Embryonic facial prominence (tissue), 1 donor: Measurements from ENCODE around the gene TPSB2.
"Not testable (repeated sequence)": the region's sequence is repeated elsewhere in the genome, so short reads cannot be mapped to it uniquely, and the experiment has no call there.

Experiments used
- DNase-seq: peaks from one replicate; pipeline ENCODE4 v3.0.0-alpha.2; 2016; ENCODE audit errors: extremely low spot score

The TPSB2 gene

GRCh38 chr16:1241081-1241480 lies 11.1 kb upstream of the TPSB2 start:
- not testable (repeated sequence) for DNase-seq

- not testable (repeated sequence) for DNase-seq
Measured at GRCh38 chr16:1240436-1240835, 10.5 kb upstream of the TPSB2 start, which contains the start of gene TPSAB1. TSS of gene TPSAB1 (plus strand) at chr16:1240705. CDS start at chr16:1240939, 234 bp downstream.

DNA sequence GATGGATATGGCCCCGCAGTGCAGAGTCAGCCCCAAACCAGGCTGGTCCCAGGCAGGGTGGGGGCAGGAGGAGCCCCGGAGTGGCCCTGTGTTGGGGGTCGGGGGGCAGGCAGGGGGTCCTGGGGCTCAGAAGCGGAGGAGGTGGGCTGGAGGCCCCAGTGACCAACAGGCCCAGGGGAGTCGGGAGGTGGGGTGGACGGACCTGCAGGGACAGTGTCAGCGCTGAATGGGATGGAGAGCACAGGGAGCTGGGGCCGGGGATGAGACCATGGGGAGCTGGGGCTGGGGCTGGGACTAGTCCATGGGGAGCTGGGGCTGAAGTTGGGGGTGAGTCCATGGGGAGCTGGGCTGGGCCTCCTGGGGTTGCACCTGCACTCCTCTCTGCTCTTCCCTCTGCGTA lies 9.6 kb upstream of the TPSB2 start:
- DNase-seq: not testable (repeated sequence)

- not testable (repeated sequence) for DNase-seq
Measured at GRCh38 chr16:1238909-1239308, 8.9 kb upstream of the TPSB2 start.

GRCh38 chr16:1237990-1238389 lies 8.0 kb upstream of the TPSB2 start:
- DNase-seq: no peak

DNA sequence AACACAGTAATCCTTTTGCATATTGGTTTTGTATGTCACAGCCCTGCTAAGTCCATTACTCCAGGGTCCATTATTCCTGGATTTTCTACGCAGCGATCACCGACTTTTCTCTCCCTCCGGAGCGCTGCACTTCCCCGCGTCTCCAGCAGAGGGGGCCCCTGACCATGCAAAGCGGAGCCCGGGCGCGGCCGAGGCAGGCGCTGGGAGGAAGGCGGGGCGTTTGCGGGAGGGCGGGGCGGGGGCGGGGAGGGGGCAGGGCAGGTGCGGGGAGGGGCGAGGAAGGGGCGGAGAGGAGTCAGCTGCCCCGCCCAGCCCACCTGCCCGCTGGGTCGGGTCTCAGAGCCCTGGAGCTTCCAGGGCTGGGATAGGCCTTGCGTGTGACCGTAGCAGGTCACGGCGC lies 6.7 kb upstream of the TPSB2 start:
- DNase-seq: not testable (repeated sequence)

DNA sequence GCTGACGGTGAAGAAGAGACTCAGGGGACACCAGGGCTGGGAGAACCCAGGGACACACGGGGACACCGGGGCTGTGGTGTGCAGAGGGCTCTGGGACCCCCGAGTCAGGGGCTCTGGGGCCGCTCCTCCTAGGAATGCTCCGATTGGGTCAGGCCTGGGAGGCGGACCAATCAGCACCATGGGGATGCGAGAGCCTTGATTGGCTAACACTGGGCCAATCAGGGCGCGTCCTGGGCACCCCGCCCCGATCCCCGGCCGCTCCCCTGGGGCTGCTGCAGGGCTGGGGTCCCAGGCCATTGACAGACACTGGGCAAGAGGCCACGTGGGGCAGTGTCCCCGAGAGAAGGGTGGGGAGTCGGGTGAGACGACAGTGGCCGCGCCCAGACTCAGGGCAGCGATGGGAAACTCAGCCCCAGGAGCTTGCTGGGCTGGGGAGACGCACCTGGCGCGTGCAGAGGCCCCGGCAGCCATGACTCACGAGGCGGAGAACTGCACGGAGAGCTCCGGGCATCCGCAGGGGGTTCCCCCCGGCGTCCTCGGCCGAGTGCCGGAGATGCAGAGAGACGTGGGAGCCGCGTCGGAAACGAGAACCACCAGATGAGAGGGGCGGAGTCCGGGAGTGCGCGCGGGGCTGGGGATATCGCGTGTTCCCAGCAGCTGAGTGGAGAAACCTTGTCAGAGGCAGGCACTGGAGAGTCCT lies 2.2 kb upstream of the TPSB2 start:
- not testable (repeated sequence) for DNase-seq

DNA sequence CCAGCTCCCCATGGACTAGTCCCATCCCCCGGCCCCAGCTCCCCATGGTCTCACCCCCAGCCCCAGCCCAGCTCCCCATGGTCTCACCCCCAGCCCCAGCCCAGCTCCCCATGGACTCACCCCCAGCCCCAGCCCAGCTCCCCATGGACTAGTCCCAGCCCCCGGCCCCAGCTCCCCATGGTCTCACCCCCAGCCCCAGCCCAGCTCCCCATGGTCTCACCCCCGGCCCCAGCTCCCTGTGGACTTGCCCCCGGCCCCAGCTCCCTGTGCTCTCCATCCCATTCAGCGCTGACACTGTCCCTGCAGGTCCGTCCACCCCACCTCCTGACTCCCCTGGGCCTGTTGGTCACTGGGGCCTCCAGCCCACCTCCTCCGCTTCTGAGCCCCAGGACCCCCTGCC lies 1.3 kb upstream of the TPSB2 start:
- DNase-seq: not testable (repeated sequence)

DNA sequence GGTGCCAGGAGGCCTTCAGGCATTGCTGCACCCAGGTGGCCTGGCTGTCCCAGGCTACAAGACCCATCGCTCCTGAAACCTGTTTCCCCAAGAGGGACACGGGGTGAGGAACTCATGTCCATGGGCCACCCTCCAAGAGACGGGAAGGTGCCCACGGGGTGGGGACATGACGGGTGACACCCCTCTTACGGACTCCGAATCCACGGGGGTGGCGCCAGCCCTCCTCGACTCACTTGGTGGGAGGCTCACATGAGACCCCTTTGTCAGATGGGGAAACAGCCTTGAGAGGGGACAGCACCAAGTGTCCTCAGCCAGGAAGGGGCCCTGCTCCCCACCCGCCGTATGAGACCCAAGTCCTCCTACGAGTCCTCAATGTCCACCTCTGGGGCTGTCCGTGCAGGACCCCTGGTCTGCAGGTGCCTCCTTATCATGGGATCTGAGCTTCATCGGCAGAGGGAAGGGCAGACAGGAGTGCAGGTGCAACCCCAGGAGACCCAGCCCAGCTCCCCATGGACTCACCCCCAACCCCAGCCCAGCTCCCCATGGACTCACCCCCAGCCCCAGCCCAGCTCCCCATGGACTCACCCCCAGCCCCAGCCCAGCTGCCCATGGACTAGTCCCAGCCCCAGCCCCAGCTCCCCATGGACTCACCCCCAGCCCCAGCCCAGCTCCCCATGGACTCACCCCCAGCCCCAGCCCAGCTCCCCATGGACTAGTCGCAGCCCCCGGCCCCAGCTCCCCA lies 658 bp upstream of the TPSB2 start:
- DNase-seq: not testable (repeated sequence)

DNA sequence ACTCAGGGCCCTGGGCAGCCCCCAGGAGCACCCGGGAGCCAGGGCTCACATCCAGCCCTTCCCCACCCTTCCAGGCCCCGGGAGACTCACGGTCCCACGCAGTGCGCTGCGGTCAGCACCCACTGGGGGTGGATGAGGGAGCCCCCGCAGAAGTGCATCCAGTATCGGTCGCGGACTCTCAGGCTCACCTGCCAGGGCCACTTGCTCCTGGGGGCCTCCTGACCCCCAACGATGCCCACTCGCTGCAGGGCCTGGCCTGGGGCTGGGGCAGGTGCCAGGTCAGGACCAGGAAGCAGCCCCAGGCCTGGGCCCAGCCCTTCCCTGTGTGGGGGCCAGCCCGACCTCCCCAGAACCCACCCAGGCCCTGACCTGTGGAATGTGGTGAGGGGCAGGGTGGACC lies 508 bp downstream of the TPSB2 start:
- not testable (repeated sequence) for DNase-seq

- not testable (repeated sequence) for DNase-seq
Measured at GRCh38 chr16:1228227-1228626, 1.8 kb downstream of the TPSB2 start.

DNA sequence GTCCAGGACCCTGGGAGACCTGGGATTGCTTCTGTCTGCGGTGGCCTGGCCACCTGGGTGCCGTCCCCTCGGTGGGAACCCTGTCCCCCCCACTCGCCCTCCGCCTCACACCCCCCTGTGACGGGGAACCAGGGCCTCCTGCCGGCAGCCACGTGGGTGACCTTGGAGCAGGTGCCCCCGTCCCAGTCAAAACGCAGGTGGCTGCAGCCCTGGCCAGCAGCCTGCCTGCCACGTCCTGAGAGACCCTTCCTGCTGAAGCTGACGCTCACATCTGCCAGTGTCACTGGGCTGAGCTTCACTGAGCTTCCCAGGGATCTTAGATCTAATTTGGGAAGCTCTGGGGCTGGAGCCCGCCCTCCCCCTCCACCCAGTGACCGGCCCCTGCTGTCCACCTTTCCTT lies 3.3 kb downstream of the TPSB2 start:
- not testable (repeated sequence) for DNase-seq

GRCh38 chr16:1225728-1226311 lies 4.2 kb downstream of the TPSB2 start:
- DNase-seq: not testable (repeated sequence)

DNA sequence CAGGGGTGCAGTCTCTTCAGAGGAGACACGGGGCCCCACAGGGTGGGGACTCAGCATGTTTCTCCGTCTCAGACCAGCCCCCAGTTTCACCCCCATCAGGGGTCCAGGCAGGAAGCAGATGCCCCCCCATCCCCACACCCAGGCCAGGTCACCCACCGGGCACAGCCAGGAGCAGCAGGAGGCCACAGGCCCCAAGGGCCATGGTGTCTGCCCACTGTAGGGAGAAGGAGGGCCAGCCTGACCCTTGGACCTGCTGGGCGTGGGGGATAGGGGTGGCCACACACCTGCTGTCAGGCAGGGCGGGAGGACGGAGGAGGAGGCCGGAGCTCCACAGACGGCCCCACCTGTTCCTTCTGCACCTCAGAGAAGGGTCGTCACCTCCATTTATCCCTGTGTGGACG lies 4.9 kb downstream of the TPSB2 start, which contains the start of gene TPSG1:
TPSG1 (minus strand) TSS at position 218 of the 401 bp plus-strand sequence; CDS start at position 202, 16 bp downstream.
- DNase-seq: no peak

GRCh38 chr16:1224558-1224957 lies 5.4 kb downstream of the TPSB2 start:
- DNase-seq: no peak

- no peak for DNase-seq
Measured at GRCh38 chr16:1223355-1224214, 6.4 kb downstream of the TPSB2 start.

- DNase-seq: no peak
Measured at GRCh38 chr16:1222553-1223354, 7.2 kb downstream of the TPSB2 start.

- no peak for DNase-seq
Measured at GRCh38 chr16:1221628-1222552, 8.1 kb downstream of the TPSB2 start.

DNA sequence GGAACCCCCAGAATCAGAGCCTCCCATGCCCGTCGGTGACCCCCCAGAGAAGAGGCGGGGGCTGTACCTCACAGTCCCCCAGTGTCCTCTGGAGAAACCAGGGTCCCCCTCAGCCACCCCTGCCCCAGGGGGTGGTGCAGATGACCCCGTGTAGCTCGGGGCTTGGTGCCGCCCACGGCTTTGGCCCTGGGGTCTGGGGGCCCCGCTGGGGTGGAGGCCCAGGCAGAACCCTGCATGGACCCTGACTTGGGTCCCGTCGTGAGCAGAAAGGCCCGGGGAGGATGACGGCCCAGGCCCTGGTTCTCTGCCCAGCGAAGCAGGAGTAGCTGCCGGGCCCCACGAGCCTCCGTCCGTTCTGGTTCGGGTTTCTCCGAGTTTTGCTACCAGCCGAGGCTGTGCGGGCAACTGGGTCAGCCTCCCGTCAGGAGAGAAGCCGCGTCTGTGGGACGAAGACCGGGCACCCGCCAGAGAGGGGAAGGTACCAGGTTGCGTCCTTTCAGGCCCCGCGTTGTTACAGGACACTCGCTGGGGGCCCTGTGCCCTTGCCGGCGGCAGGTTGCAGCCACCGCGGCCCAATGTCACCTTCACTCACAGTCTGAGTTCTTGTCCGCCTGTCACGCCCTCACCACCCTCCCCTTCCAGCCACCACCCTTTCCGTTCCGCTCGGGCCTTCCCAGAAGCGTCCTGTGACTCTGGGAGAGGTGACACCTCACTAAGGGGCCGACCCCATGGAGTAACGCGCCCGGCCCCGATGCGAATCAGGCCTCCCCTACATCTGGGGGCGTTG lies 8.9 kb downstream of the TPSB2 start:
- DNase-seq: no peak
